ENCODE measurements around the gene SORCS2.

The SORCS2 gene

GRCh38 chr4:7217039-7217438, 24.7 kb downstream of the SORCS2 start:
- in situ Hi-C loops (cut with MboI; ENCODE audit: low sequenced_read_pairs), result no loop called here

- in situ Hi-C loops (cut with MboI; ENCODE audit: low sequenced_read_pairs), result no loop called here
Observed at GRCh38 chr4:7217474-7218321, 25.4 kb downstream of the SORCS2 start.

- in situ Hi-C loops (cut with MboI; ENCODE audit: low sequenced_read_pairs), result no loop called here
Observed at GRCh38 chr4:7218686-7219085, 26.3 kb downstream of the SORCS2 start.

- in situ Hi-C loops (cut with MboI; ENCODE audit: low sequenced_read_pairs), result no loop called here
Observed at GRCh38 chr4:7222521-7222920, 30.2 kb downstream of the SORCS2 start.

- in situ Hi-C loops (cut with MboI; ENCODE audit: low sequenced_read_pairs), result no loop called here
Observed at GRCh38 chr4:7223541-7223940, 31.2 kb downstream of the SORCS2 start.

GRCh38 chr4:7224001-7224400, 31.7 kb downstream of the SORCS2 start:
- in situ Hi-C loops (cut with MboI; ENCODE audit: low sequenced_read_pairs), result no loop called here

- in situ Hi-C loops (cut with MboI; ENCODE audit: low sequenced_read_pairs), result no loop called here
Observed at GRCh38 chr4:7224878-7225533, 32.7 kb downstream of the SORCS2 start.

GRCh38 chr4:7226439-7226838, 34.1 kb downstream of the SORCS2 start:
- in situ Hi-C loops (cut with MboI; ENCODE audit: low sequenced_read_pairs), result no loop called here

GRCh38 chr4:7227008-7227407, 34.7 kb downstream of the SORCS2 start:
- in situ Hi-C loops (cut with MboI; ENCODE audit: low sequenced_read_pairs), result no loop called here

- in situ Hi-C loops (cut with MboI; ENCODE audit: low sequenced_read_pairs), result no loop called here
Observed at GRCh38 chr4:7228734-7229133, 36.4 kb downstream of the SORCS2 start.

GRCh38 chr4:7232061-7232650, 39.8 kb downstream of the SORCS2 start:
- in situ Hi-C loops (cut with MboI; ENCODE audit: low sequenced_read_pairs), result no loop called here

- in situ Hi-C loops (cut with MboI; ENCODE audit: low sequenced_read_pairs), result no loop called here
Observed at GRCh38 chr4:7233006-7233580, 40.8 kb downstream of the SORCS2 start.

GRCh38 chr4:7233601-7234000, 41.3 kb downstream of the SORCS2 start:
- in situ Hi-C loops (cut with MboI; ENCODE audit: low sequenced_read_pairs), result no loop called here

GRCh38 chr4:7234355-7235029, 42.2 kb downstream of the SORCS2 start:
- in situ Hi-C loops (cut with MboI; ENCODE audit: low sequenced_read_pairs), result no loop called here

- in situ Hi-C loops (cut with MboI; ENCODE audit: low sequenced_read_pairs), result no loop called here
Observed at GRCh38 chr4:7235030-7235380, 42.7 kb downstream of the SORCS2 start.

- in situ Hi-C loops (cut with MboI; ENCODE audit: low sequenced_read_pairs), result no loop called here
Observed at GRCh38 chr4:7236847-7237246, 44.5 kb downstream of the SORCS2 start.

GRCh38 chr4:7237873-7238272, 45.5 kb downstream of the SORCS2 start:
- in situ Hi-C loops (cut with MboI; ENCODE audit: low sequenced_read_pairs), result no loop called here

- in situ Hi-C loops (cut with MboI; ENCODE audit: low sequenced_read_pairs), result no loop called here
Observed at GRCh38 chr4:7238300-7238960, 46.1 kb downstream of the SORCS2 start.

- in situ Hi-C loops (cut with MboI; ENCODE audit: low sequenced_read_pairs), result no loop called here
Observed at GRCh38 chr4:7239101-7239820, 46.9 kb downstream of the SORCS2 start.

GRCh38 chr4:7239844-7240243, 47.5 kb downstream of the SORCS2 start:
- in situ Hi-C loops (cut with MboI; ENCODE audit: low sequenced_read_pairs), result no loop called here
